K562 (cell line): Measurements from ENCODE around the gene SCARB2. TPM values are rescaled to one million over a fixed set of nuclear protein-coding genes. Genes with fewer than 3 reads are reported as not detected.

Experiments
- ATAC-seq: fragments of 200-7000 bp; cut with Tn5 transposase; 3 replicates; pipeline ENCODE4 v1.9.1; 2020; ENCODE audit warnings: moderate library complexity
- BruUV-seq: library from RNA; stranded (reverse); fragments of 400-500 nt; replicated peaks from 2 replicates; lab custom pipeline; 2021; lab: Mats Ljungman, UMichigan
- CTCF ChIA-PET: fragments of 300-600 bp; formaldehyde crosslinking; extraction: SDS; loops from one replicate; lab custom pipeline; 2021; ENCODE audit warnings: low intra/inter-chr PET ratio; lab: Yijun Ruan, JAX
- POLR2A ChIA-PET: fragments of 300-600, 350-650 bp; sonication (Branson Sonifier 250); formaldehyde crosslinking; extraction: SDS; loops from one replicate; lab custom pipeline; 2021; ENCODE audit warnings: antibody characterized with exemption, inconsistent platforms; lab: Yijun Ruan, JAX
- DNase-seq, 4 experiments: peaks; one replicate each; pipeline versions ENCODE4 v3.0.0 to v3.0.0-alpha.2; 2011 to 2018; ENCODE audit warnings: low spot score in 3 of 4, mixed read lengths in 3 of 4; ENCODE audit errors: extremely low read depth in 1 of 4
- FAIRE-seq: peaks from 2 replicates; lab custom pipeline; 2011; peaks lifted over from hg19 to GRCh38; lab: Jason Lieb, UNC
- H2AFZ ChIP-seq: 2 replicates; pipeline ENCODE4 v1.6.0; 2011; ENCODE audit warnings: low read depth, low read length, control low read depth, inconsistent platforms
- H3K27ac ChIP-seq: fragments of 200-600 bp; 3 replicates; pipeline ENCODE4 v1.8.0; 2011; ENCODE audit warnings: low read depth, mild to moderate bottlenecking, control low read depth, inconsistent platforms, low read length, moderate library complexity, mixed read lengths; ENCODE audit errors: extremely low read depth
- H3K27me3 ChIP-seq, 2 experiments: fragments of 300-600 bp in 1 of 2; 2 replicates in 1 of 2; 3 replicates in 1 of 2; pipeline versions ENCODE4 v1.6.0 to v1.8.0; 2011; ENCODE audit warnings: inconsistent platforms in 2 of 2, low read length in 2 of 2, mild to moderate bottlenecking in 1 of 2, mixed read lengths in 1 of 2, moderate library complexity in 1 of 2; ENCODE audit not compliant: control insufficient read depth in 2 of 2, insufficient read depth in 2 of 2
- H3K36me3 ChIP-seq: fragments of 300-600 bp; 3 replicates; pipeline ENCODE4 v1.8.0; 2011; ENCODE audit warnings: mild to moderate bottlenecking, low read length, inconsistent platforms; ENCODE audit not compliant: control insufficient read depth, insufficient read depth
- H3K4me1 ChIP-seq, 2 experiments: fragments of 200-600 bp in 1 of 2; replicated peaks in 1 of 2; 2 replicates in 1 of 2; 3 replicates in 1 of 2; pipeline versions ENCODE4 v1.5.1 to v1.8.0; 2011; ENCODE audit warnings: inconsistent platforms in 2 of 2, low read length in 2 of 2, mild to moderate bottlenecking in 1 of 2, mixed read lengths in 1 of 2, moderate library complexity in 1 of 2; ENCODE audit not compliant: control insufficient read depth in 2 of 2, insufficient read depth in 2 of 2
- H3K4me2 ChIP-seq: 2 replicates; pipeline ENCODE4 v1.6.1; 2011; ENCODE audit warnings: low read length, control low read depth, inconsistent platforms, mixed read lengths; ENCODE audit not compliant: insufficient read depth
- H3K4me3 ChIP-seq: fragments of 200-600 bp; sonication (generic), shearing (Covaris generic); 2 replicates; pipeline ENCODE4 v1.5.1; 2016; ENCODE audit warnings: control low read depth, inconsistent platforms
- H3K79me2 ChIP-seq: fragments of 200-600 bp; 3 replicates; pipeline ENCODE4 v1.8.0; 2011; ENCODE audit warnings: low read length, inconsistent platforms; ENCODE audit not compliant: control insufficient read depth, insufficient read depth
- H3K9ac ChIP-seq, 2 experiments: 2 replicates each; pipeline versions ENCODE4 v1.6.0 to v1.6.1; 2011; ENCODE audit warnings: low read depth in 2 of 2, low read length in 2 of 2, control low read depth in 1 of 2, inconsistent platforms in 1 of 2, mild to moderate bottlenecking in 1 of 2, mixed read lengths in 1 of 2; ENCODE audit not compliant: insufficient read depth in 1 of 2
- H3K9me1 ChIP-seq: one replicate; pipeline ENCODE4 v1.6.0; 2011; ENCODE audit warnings: inconsistent platforms, mild to moderate bottlenecking, low read length, moderate library complexity; ENCODE audit not compliant: control insufficient read depth, insufficient read depth
- H3K9me3 ChIP-seq: replicated peaks from 2 replicates; pipeline ENCODE4 v1.5.1; 2011; ENCODE audit warnings: low read depth, low read length, inconsistent platforms; ENCODE audit not compliant: control insufficient read depth, insufficient read depth
- H4K20me1 ChIP-seq: replicated peaks from 2 replicates; pipeline ENCODE4 v1.6.1; 2011; ENCODE audit warnings: low read length, inconsistent platforms, mixed read lengths; ENCODE audit not compliant: control insufficient read depth, insufficient read depth
- ATF3 ChIP-seq, 2 experiments: fragments of 450-650 bp in 1 of 2; sonication (generic) in 1 of 2; formaldehyde crosslinking in 1 of 2; IDR thresholded peaks in 1 of 2; conservative IDR thresholded peaks in 1 of 2; 2 replicates each; pipeline versions ENCODE4 v1.6.1 to v1.8.1; 2016 to 2023; ENCODE audit warnings: mild to moderate bottlenecking in 2 of 2, moderate library complexity in 2 of 2, inconsistent platforms in 1 of 2, missing genetic modification reagents in 1 of 2
- RFX1 ChIP-seq: fragments of 450-650 bp; IDR thresholded peaks from 2 replicates; pipeline ENCODE4 v1.6.1; 2016; ENCODE audit warnings: mild to moderate bottlenecking, moderate library complexity
- SMARCE1 ChIP-seq: fragments of 450-650 bp; IDR thresholded peaks from 2 replicates; pipeline ENCODE4 v1.7.1; 2016; ENCODE audit warnings: mild to moderate bottlenecking
- whole genome bisulfite sequencing: fragments of 100-300 bp; shearing (Covaris generic); methylation state at CpG from one replicate; pipeline ENCODE4 v1.1.6; 2016; ENCODE audit warnings: low coverage, mixed read lengths; ENCODE audit not compliant: insufficient coverage; ENCODE audit errors: missing lambda C conversion rate; 5-methylcytosine and 5-hydroxymethylcytosine counted together
- in situ Hi-C: fragments of 300-500 bp; cut with MboI; formaldehyde crosslinking; loops from 4 replicates; pipeline ENCODE4 v1.15.0; 2018; ENCODE audit warnings: inconsistent platforms, mixed read lengths
- intact Hi-C: fragments of 100-400 bp; cut with micrococcal nuclease; formaldehyde crosslinking; loops from 2 replicates; pipeline ENCODE4 v1.14.2; 2022
- polyA plus RNA-seq, 8 experiments: library from polyadenylated mRNA; depleted of rRNA in 4 of 8; stranded (reverse) in 5 of 8; unstranded in 3 of 8; fragments of >200 nt; fragmentation: Nextera tagmentation in 2 of 8; fragmentation: Illumina TruSeq in 1 of 8; extraction: Ambion mirVana in 2 of 8; extraction: Trizol in 1 of 8; gene quantifications; 2 replicates each; pipeline versions ENCODE4 v1.2.1 to v1.2.3, GENCODE V29; 2011 to 2014; ENCODE audit warnings: inconsistent platforms in 1 of 8, missing spikeins in 1 of 8
- total RNA-seq, 7 experiments: library from RNA; depleted of rRNA in 6 of 7; stranded (reverse); fragments of >200 nt in 6 of 7; fragmentation: Illumina TruSeq in 2 of 7; extraction: Trizol in 2 of 7; gene quantifications; 2 replicates each; pipeline versions ENCODE4 v1.2.1 to v1.2.3, GENCODE V29; 2011 to 2021; ENCODE audit warnings: low replicate concordance in 1 of 7

Gene SCARB2
- total and polyA plus RNA-seq, 9 of the 15 experiments (the other 6 are each of a cell fraction or from before 2014, with no cell fraction given): 6.1 to 25.8 (median 17.8) TPM

GRCh38 chr4:76200771-76201231 lies 12.8 kb downstream of the SCARB2 start:
- intact Hi-C loops: no loop called here
- H3K4me1 ChIP-seq: peaks cover 4 to 18% of the 10 kb centered on the region in 2 experiments; a peak in 4 of 5 replicates
- no peaks in the 10 kb centered on the region for H3K9me1 ChIP-seq
- no peak overlapping the region for H2AFZ ChIP-seq
- BruUV-seq: no TSS peak
- no peaks in the 10 kb centered on the region for H3K9me3 ChIP-seq
- ATAC-seq (peak; percentile 60), DNase-seq (peak in 1 of 4 experiments; percentile 30), FAIRE-seq (no peak)
- no peaks in the 10 kb centered on the region for H4K20me1 ChIP-seq
- POLR2A ChIA-PET: interaction anchor here (1.1 to 1.7 kb wide), 4 partner anchors 9 to 16 kb away, joined by 3 to 6 read pairs (median 4); partner anchors contain the start of gene SCARB2
- no peak overlapping the region for H3K9ac ChIP-seq
- no peaks in the 10 kb centered on the region for H3K36me3 ChIP-seq
- H3K4me3 ChIP-seq: no peak overlapping the region
- H3K27me3 ChIP-seq: no peaks in the 10 kb centered on the region
- no peak overlapping the region for H3K27ac ChIP-seq
- no peak overlapping the region for H3K4me2 ChIP-seq
- no peak for TF ChIP-seq SMARCE1
- peak; percentile 23; the same call in 1 of the 2 replicates for TF ChIP-seq ATF3 (IDR thresholded peaks at IDR 0.05)
- no peak for TF ChIP-seq ATF3 (CRISPR knock-in tag; conservative IDR thresholded peaks at IDR 0.05)
- peak; percentile 30; the same call in 1 of the 2 replicates for TF ChIP-seq RFX1
- in situ Hi-C loops: no loop called here
- H3K79me2 ChIP-seq: no peaks in the 10 kb centered on the region
- 67% methylated on average over 4 of the region's 4 CpGs for WGBS
- CTCF ChIA-PET: no interaction called here
